ENCODE measurements around the gene PLXNC1. TPM values are rescaled to one million over a fixed set of nuclear protein-coding genes. Genes with fewer than 3 reads are reported as not detected.

Gene PLXNC1
- total and polyA plus RNA-seq, 9 of the 15 experiments (the other 6 are each of a cell fraction or from before 2014, with no cell fraction given): 0.08 to 0.87 (median 0.28) TPM

DNA sequence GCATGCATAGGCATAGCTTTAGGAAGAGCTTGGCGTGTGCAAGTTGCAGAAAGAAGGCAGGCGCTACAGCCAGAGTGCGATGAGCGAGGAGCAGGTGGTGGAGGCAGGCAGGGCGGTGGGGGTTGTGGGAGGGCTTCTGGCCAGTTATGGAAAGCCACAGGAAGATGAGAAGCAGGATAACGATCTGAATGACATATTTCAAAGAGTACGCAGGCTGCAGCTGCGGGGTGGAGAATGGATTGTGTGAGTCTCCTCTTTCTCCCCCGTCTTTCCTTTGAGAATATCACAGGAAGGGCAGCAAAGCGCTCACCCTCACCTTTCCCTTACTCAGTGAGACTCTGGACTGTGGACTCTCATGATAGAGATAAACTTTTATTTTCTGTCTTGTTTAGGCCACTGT is 48.7 kb upstream of the PLXNC1 start:
- FAIRE-seq: no peak
- no peaks in the 10 kb centered on the region for H3K36me3 ChIP-seq (ENCODE audit: control insufficient read depth, insufficient read depth, low read length)
- POLR2A ChIA-PET: interaction anchor here (1.1 to 1.9 kb wide), 5 partner anchors 24 to 597 kb away, joined by 3 to 11 read pairs (median 5); no protein-coding TSS in a partner anchor
- peak; percentile 17 to 57 (median 18) for DNase-seq (ENCODE audit: extremely low read depth in 1 of 4, low spot score in 3 of 4)
- no TSS peak for BruUV-seq (replicated peaks)
- peaks cover 14 to 18% of the 10 kb centered on the region in 2 experiments for H3K4me1 ChIP-seq (replicated peaks in 1 of 2; ENCODE audit: control insufficient read depth in 2 of 2, insufficient read depth in 2 of 2, low read length in 2 of 2)
- 4% methylated on average over 10 of the region's 10 CpGs for WGBS (ENCODE audit: insufficient coverage, low coverage, missing lambda C conversion rate)
- ATAC-seq: peak; percentile 40
- H2AFZ ChIP-seq (ENCODE audit: low read depth, low read length): no peak overlapping the region
- 0 out of 2 replicates have a peak, but pooled peaks cover 4% of the 10 kb centered on the region for H4K20me1 ChIP-seq (replicated peaks; ENCODE audit: control insufficient read depth, insufficient read depth, low read length)
- H3K4me3 ChIP-seq: no peak overlapping the region
- H3K27me3 ChIP-seq (ENCODE audit: control insufficient read depth in 2 of 2, insufficient read depth in 2 of 2, low read length in 2 of 2): no peaks in the 10 kb centered on the region
- intact Hi-C loops (cut with micrococcal nuclease) (loop anchor here (1.0 to 10.0 kb wide), 6 partner anchors 25 to 1525 kb away; no protein-coding TSS in a partner anchor), in situ Hi-C loops (cut with MboI) (loop anchor here (5.0 to 25.0 kb wide), 5 partner anchors 342 to 1312 kb away; no protein-coding TSS in a partner anchor)
- peak overlapping the region; percentile 1; the same call in 1 of the 2 replicates for H3K4me2 ChIP-seq (ENCODE audit: insufficient read depth, low read length)
- peak overlapping the region in 1 of 2 experiments; percentile 16; a peak in 1 of 4 replicates for H3K9ac ChIP-seq (ENCODE audit: insufficient read depth in 1 of 2, low read depth in 2 of 2, low read length in 2 of 2)
- no peak overlapping the region; the same call in 2 of the 3 replicates for H3K27ac ChIP-seq (ENCODE audit: extremely low read depth, low read depth, low read length)
- CTCF ChIA-PET (ENCODE audit: low intra/inter-chr PET ratio): interaction anchor here (0.6 to 4.8 kb wide), 2 partner anchors 528 to 597 kb away, joined by 3 to 62 read pairs; no protein-coding TSS in a partner anchor
- H3K79me2 ChIP-seq (ENCODE audit: control insufficient read depth, insufficient read depth, low read length): no peaks in the 10 kb centered on the region
- H3K9me3 ChIP-seq (replicated peaks; ENCODE audit: control insufficient read depth, insufficient read depth, low read depth, low read length): no peaks in the 10 kb centered on the region
- H3K9me1 ChIP-seq (ENCODE audit: control insufficient read depth, insufficient read depth, low read length): no peaks in the 10 kb centered on the region
- TF ChIP-seq, protein P1, sequence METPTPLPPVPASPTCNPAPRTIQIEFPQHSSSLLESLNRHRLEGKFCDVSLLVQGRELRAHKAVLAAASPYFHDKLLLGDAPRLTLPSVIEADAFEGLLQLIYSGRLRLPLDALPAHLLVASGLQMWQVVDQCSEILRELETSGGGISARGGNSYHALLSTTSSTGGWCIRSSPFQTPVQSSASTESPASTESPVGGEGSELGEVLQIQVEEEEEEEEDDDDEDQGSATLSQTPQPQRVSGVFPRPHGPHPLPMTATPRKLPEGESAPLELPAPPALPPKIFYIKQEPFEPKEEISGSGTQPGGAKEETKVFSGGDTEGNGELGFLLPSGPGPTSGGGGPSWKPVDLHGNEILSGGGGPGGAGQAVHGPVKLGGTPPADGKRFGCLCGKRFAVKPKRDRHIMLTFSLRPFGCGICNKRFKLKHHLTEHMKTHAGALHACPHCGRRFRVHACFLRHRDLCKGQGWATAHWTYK (CRISPR knock-in tag; IDR thresholded peaks at IDR 0.05): no peak
- TF ChIP-seq TEAD4 (IDR thresholded peaks at IDR 0.05; ENCODE audit: low read length): peak; percentile 47; the same call in 1 of the 2 replicates
- no peak for TF ChIP-seq TEAD4 (CRISPR knock-in tag; IDR thresholded peaks at IDR 0.05; ENCODE audit: borderline replicate concordance)
- no peak for TF ChIP-seq SIRT6 (IDR thresholded peaks at IDR 0.05; ENCODE audit: low read depth, low read length)
- TF ChIP-seq ZNF263 (CRISPR knock-in tag; IDR thresholded peaks at IDR 0.05; ENCODE audit: borderline replicate concordance): no peak
- TF ChIP-seq STAG1 (CRISPR knock-in tag; IDR thresholded peaks at IDR 0.05; ENCODE audit: borderline replicate concordance): no peak
- no peak for TF ChIP-seq ZNF551 (CRISPR knock-in tag; IDR thresholded peaks at IDR 0.05)
- no peak for TF ChIP-seq MEF2A (IDR thresholded peaks at IDR 0.05; ENCODE audit: control insufficient read depth, low read depth, low read length)
- TF ChIP-seq RBM17 (IDR thresholded peaks at IDR 0.05; ENCODE audit: borderline replicate concordance, low read depth, low read length): no peak
- TF ChIP-seq, protein P2, sequence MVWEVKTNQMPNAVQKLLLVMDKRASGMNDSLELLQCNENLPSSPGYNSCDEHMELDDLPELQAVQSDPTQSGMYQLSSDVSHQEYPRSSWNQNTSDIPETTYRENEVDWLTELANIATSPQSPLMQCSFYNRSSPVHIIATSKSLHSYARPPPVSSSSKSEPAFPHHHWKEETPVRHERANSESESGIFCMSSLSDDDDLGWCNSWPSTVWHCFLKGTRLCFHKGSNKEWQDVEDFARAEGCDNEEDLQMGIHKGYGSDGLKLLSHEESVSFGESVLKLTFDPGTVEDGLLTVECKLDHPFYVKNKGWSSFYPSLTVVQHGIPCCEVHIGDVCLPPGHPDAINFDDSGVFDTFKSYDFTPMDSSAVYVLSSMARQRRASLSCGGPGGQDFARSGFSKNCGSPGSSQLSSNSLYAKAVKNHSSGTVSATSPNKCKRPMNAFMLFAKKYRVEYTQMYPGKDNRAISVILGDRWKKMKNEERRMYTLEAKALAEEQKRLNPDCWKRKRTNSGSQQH (CRISPR knock-in tag; IDR thresholded peaks at IDR 0.05): no peak
- no peak for TF ChIP-seq MEF2D (tag; conservative IDR thresholded peaks at IDR 0.05; ENCODE audit: low read depth)
- TF ChIP-seq ZNF408 (CRISPR knock-in tag; IDR thresholded peaks at IDR 0.05; ENCODE audit: low read depth): no peak
- TF ChIP-seq CBFA2T2 (conservative IDR thresholded peaks at IDR 0.05): peak; percentile 67
- TF ChIP-seq, protein P3, sequence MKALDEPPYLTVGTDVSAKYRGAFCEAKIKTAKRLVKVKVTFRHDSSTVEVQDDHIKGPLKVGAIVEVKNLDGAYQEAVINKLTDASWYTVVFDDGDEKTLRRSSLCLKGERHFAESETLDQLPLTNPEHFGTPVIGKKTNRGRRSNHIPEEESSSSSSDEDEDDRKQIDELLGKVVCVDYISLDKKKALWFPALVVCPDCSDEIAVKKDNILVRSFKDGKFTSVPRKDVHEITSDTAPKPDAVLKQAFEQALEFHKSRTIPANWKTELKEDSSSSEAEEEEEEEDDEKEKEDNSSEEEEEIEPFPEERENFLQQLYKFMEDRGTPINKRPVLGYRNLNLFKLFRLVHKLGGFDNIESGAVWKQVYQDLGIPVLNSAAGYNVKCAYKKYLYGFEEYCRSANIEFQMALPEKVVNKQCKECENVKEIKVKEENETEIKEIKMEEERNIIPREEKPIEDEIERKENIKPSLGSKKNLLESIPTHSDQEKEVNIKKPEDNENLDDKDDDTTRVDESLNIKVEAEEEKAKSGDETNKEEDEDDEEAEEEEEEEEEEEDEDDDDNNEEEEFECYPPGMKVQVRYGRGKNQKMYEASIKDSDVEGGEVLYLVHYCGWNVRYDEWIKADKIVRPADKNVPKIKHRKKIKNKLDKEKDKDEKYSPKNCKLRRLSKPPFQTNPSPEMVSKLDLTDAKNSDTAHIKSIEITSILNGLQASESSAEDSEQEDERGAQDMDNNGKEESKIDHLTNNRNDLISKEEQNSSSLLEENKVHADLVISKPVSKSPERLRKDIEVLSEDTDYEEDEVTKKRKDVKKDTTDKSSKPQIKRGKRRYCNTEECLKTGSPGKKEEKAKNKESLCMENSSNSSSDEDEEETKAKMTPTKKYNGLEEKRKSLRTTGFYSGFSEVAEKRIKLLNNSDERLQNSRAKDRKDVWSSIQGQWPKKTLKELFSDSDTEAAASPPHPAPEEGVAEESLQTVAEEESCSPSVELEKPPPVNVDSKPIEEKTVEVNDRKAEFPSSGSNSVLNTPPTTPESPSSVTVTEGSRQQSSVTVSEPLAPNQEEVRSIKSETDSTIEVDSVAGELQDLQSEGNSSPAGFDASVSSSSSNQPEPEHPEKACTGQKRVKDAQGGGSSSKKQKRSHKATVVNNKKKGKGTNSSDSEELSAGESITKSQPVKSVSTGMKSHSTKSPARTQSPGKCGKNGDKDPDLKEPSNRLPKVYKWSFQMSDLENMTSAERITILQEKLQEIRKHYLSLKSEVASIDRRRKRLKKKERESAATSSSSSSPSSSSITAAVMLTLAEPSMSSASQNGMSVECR (CRISPR knock-in tag; IDR thresholded peaks at IDR 0.05): no peak

All from K562 (cell line).